OCI-LY7 (cell line): ENCODE measurements around the gene CNR1.

Source experiments
- CTCF ChIP-seq: fragments of 200-600 bp; sonication (generic); conservative IDR thresholded peaks from 2 replicates; pipeline ENCODE4 v1.5.1; 2014; ENCODE audit warnings: mild to moderate bottlenecking, antibody characterized with exemption, low read length, moderate library complexity, mixed read lengths
- EZH2phosphoT487 ChIP-seq: fragments of 200-600 bp; sonication (generic); IDR thresholded peaks from 2 replicates; pipeline ENCODE4 v1.6.1; 2018; ENCODE audit warnings: low read depth, borderline replicate concordance, mild to moderate bottlenecking, mixed run types, antibody characterized with exemption, low read length, moderate library complexity, mixed read lengths

DNA sequence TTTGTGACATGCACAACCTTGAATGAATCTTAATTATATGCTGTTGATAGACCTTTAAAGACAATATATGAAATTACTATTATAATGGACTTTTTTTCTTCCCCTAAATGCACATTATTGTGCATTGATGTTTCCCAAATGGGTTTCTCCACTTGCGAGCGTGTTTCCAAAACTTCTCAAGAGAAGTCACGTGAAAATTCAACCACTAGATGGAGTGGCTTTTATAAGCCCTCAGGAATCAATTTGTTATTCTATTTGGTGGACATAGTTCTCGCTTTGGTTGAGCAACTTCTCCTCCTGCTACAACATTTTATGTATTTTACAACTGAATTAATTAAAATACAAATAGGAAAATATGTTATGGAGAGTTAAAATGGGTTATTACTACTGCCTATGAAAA is 9.0 kb downstream of the CNR1 start:
- peak; percentile 73 for TF ChIP-seq CTCF
- no peak for TF ChIP-seq EZH2phosphoT487
